ENCODE results near the gene ANO6. TPM values are rescaled to one million over a fixed set of nuclear protein-coding genes. Genes with fewer than 3 reads are reported as not detected.
A peak's percentile ranks its signal among the peaks of the same experiment; 100 is the strongest.

ANO6 gene
- total RNA-seq, 1 experiment from 2014 or later = 51.4 TPM

GRCh38 chr12:45178771-45179170, 37.1 kb upstream of the ANO6 start:
- H3K79me2 ChIP-seq (ENCODE audit: low read depth) = no peaks in the 10 kb centered on the region
- BruUV-seq (replicated peaks) = no TSS peak
- H3K4me2 ChIP-seq = no peak overlapping the region
- H3K27me3 ChIP-seq (ENCODE audit: insufficient read depth, low read depth) = no peaks in the 10 kb centered on the region
- no peak overlapping the region for H3K4me3 ChIP-seq
- H3K27ac ChIP-seq = no peak overlapping the region
- H4K20me1 ChIP-seq (ENCODE audit: insufficient read depth) = no peaks in the 10 kb centered on the region
- H3F3A ChIP-seq (ENCODE audit: insufficient read depth, low read depth) = no peaks in the 10 kb centered on the region
- H3K36me3 ChIP-seq (ENCODE audit: low read depth) = 0 out of 2 replicates have a peak, but pooled peaks cover 10% of the 10 kb centered on the region
- no peak for DNase-seq
- peaks cover 24% of the 10 kb centered on the region; the same call in 1 of the 2 replicates for H3K9me3 ChIP-seq (ENCODE audit: insufficient read depth, low read depth)
- TF ChIP-seq EZH2 (IDR thresholded peaks at IDR 0.05; ENCODE audit: low read depth) = no peak
- no peak for TF ChIP-seq CTCF (conservative IDR thresholded peaks at IDR 0.05)
- intact Hi-C loops (cut with micrococcal nuclease; ENCODE audit: unreplicated experiment) = no loop called here
- ChIA-PET CTCF (no interaction called here), POLR2A (ENCODE audit: unreplicated experiment) (no interaction called here)
- no peaks in the 10 kb centered on the region; the same call in 1 of the 2 replicates for H3K4me1 ChIP-seq (replicated peaks; ENCODE audit: insufficient read depth)
- H3K9me2 ChIP-seq (ENCODE audit: insufficient read depth) = no peaks in the 10 kb centered on the region
- H2AFZ ChIP-seq = no peak overlapping the region

GRCh38 chr12:45182511-45182910, 33.4 kb upstream of the ANO6 start:
- no peak overlapping the region for H3K4me3 ChIP-seq
- no peaks in the 10 kb centered on the region for H3K9me2 ChIP-seq (ENCODE audit: insufficient read depth)
- no peak overlapping the region for H3K4me2 ChIP-seq
- H2AFZ ChIP-seq = no peak overlapping the region
- no peak for DNase-seq
- H4K20me1 ChIP-seq (ENCODE audit: insufficient read depth) = no peaks in the 10 kb centered on the region
- no peaks in the 10 kb centered on the region; the same call in 1 of the 2 replicates for H3K4me1 ChIP-seq (replicated peaks; ENCODE audit: insufficient read depth)
- no TSS peak for BruUV-seq (replicated peaks)
- intact Hi-C loops (cut with micrococcal nuclease; ENCODE audit: unreplicated experiment) = loop anchor here (5.0 kb wide), 1 partner anchor 220 kb away; no protein-coding TSS in a partner anchor
- TF ChIP-seq EZH2 (IDR thresholded peaks at IDR 0.05; ENCODE audit: low read depth) (no peak), CTCF (conservative IDR thresholded peaks at IDR 0.05) (no peak)
- H3K27ac ChIP-seq = no peak overlapping the region
- H3K9me3 ChIP-seq (ENCODE audit: insufficient read depth, low read depth) = peaks cover 15% of the 10 kb centered on the region; the same call in 1 of the 2 replicates
- H3K27me3 ChIP-seq (ENCODE audit: insufficient read depth, low read depth) = no peaks in the 10 kb centered on the region
- no peaks in the 10 kb centered on the region for H3F3A ChIP-seq (ENCODE audit: insufficient read depth, low read depth)
- no peaks in the 10 kb centered on the region for H3K79me2 ChIP-seq (ENCODE audit: low read depth)
- 0 out of 2 replicates have a peak, but pooled peaks cover 8% of the 10 kb centered on the region for H3K36me3 ChIP-seq (ENCODE audit: low read depth)
- CTCF ChIA-PET = no interaction called here
- POLR2A ChIA-PET (ENCODE audit: unreplicated experiment) = no interaction called here

- Histone ChIP-seq H3K4me1 (replicated peaks; ENCODE audit: insufficient read depth) (no peaks in the 10 kb centered on the region; the same call in 1 of the 2 replicates), H3K9me3 (ENCODE audit: insufficient read depth, low read depth) (peaks cover 12% of the 10 kb centered on the region; the same call in 1 of the 2 replicates), H2AFZ (no peak overlapping the region), H3K27me3 (ENCODE audit: insufficient read depth, low read depth) (no peaks in the 10 kb centered on the region), H3F3A (ENCODE audit: insufficient read depth, low read depth) (no peaks in the 10 kb centered on the region), H3K79me2 (ENCODE audit: low read depth) (no peaks in the 10 kb centered on the region), H4K20me1 (ENCODE audit: insufficient read depth) (no peaks in the 10 kb centered on the region), H3K27ac (no peak overlapping the region), H3K36me3 (ENCODE audit: low read depth) (0 out of 2 replicates have a peak, but pooled peaks cover 8% of the 10 kb centered on the region), H3K4me3 (no peak overlapping the region), H3K9me2 (ENCODE audit: insufficient read depth) (no peaks in the 10 kb centered on the region), H3K4me2 (no peak overlapping the region)
- POLR2A ChIA-PET (ENCODE audit: unreplicated experiment) = no interaction called here
- TF ChIP-seq CTCF (conservative IDR thresholded peaks at IDR 0.05) (peak; percentile 46; the same call in 1 of the 2 replicates), EZH2 (IDR thresholded peaks at IDR 0.05; ENCODE audit: low read depth) (no peak)
- intact Hi-C loops (cut with micrococcal nuclease; ENCODE audit: unreplicated experiment) = loop anchor here (5.0 kb wide), 1 partner anchor 219 kb away; no protein-coding TSS in a partner anchor
- no TSS peak for BruUV-seq (replicated peaks)
- CTCF ChIA-PET = no interaction called here
- DNase-seq = no peak
Observed at GRCh38 chr12:45183246-45183645, 32.6 kb upstream of the ANO6 start.
